GM23248 (cell line): Measurements from ENCODE around the gene HSP90B1. TPM values are rescaled to one million over a fixed set of nuclear protein-coding genes. Genes with fewer than 3 reads are reported as not detected.

ENCODE experiments used
- DNase-seq: peaks from one replicate; pipeline ENCODE4 v3.0.0-alpha.2; 2015
- H2AFZ ChIP-seq: fragments of 200-600 bp; sonication (generic); 2 replicates; pipeline ENCODE4 v1.6.1; 2016; ENCODE audit warnings: antibody characterized with exemption
- H3F3A ChIP-seq: fragments of 200-600 bp; sonication (generic); 2 replicates; pipeline ENCODE4 v1.6.1; 2016; ENCODE audit warnings: mild to moderate bottlenecking, antibody characterized with exemption, mixed run types; ENCODE audit not compliant: insufficient read depth
- H3K27ac ChIP-seq: fragments of 200-600 bp; sonication (generic); 2 replicates; pipeline ENCODE4 v1.5.1; 2016; ENCODE audit warnings: mild to moderate bottlenecking
- H3K27me3 ChIP-seq: fragments of 200-600 bp; sonication (generic); replicated peaks from 2 replicates; pipeline ENCODE4 v1.6.1; 2016; ENCODE audit warnings: mild to moderate bottlenecking; ENCODE audit not compliant: insufficient read depth
- H3K36me3 ChIP-seq: fragments of 200-600 bp; sonication (generic); 2 replicates; pipeline ENCODE4 v1.6.1; 2016; ENCODE audit warnings: low read depth, mild to moderate bottlenecking
- H3K4me1 ChIP-seq: fragments of 200-600 bp; sonication (generic); 2 replicates; pipeline ENCODE4 v1.6.1; 2016; ENCODE audit warnings: mild to moderate bottlenecking; ENCODE audit not compliant: insufficient read depth
- H3K4me2 ChIP-seq: fragments of 200-600 bp; sonication (generic); one replicate; pipeline ENCODE4 v1.6.1; 2016; ENCODE audit warnings: mild to moderate bottlenecking; ENCODE audit not compliant: unreplicated experiment
- H3K4me3 ChIP-seq: fragments of 200-600 bp; sonication (generic); 2 replicates; pipeline ENCODE4 v1.5.1; 2016; ENCODE audit warnings: mild to moderate bottlenecking
- H3K79me2 ChIP-seq: fragments of 200-600 bp; sonication (generic); 2 replicates; pipeline ENCODE4 v1.6.1; 2016; ENCODE audit warnings: mild to moderate bottlenecking; ENCODE audit not compliant: insufficient read depth
- H3K9ac ChIP-seq: fragments of 200-600 bp; sonication (generic); 2 replicates; pipeline ENCODE4 v1.6.1; 2016; ENCODE audit warnings: mild to moderate bottlenecking
- H3K9me2 ChIP-seq: fragments of 200-600 bp; sonication (generic); 2 replicates; pipeline ENCODE4 v1.6.1; 2016; ENCODE audit warnings: mixed run types, mild to moderate bottlenecking, moderate library complexity; ENCODE audit not compliant: insufficient read depth
- H3K9me3 ChIP-seq: fragments of 200-600 bp; sonication (generic); one replicate; pipeline ENCODE4 v1.6.1; 2017; ENCODE audit warnings: low read depth
- H4K20me1 ChIP-seq: fragments of 200-600 bp; sonication (generic); 2 replicates; pipeline ENCODE4 v1.6.0; 2016; ENCODE audit not compliant: insufficient read depth
- EZH2 ChIP-seq: fragments of 200-600 bp; sonication (generic); IDR thresholded peaks from 2 replicates; pipeline ENCODE4 v1.6.1; 2018; ENCODE audit warnings: antibody characterized with exemption, mild to moderate bottlenecking; ENCODE audit not compliant: insufficient read depth, poor library complexity, severe bottlenecking
- EZH2phosphoT487 ChIP-seq: fragments of 200-600 bp; sonication (generic); IDR thresholded peaks from 2 replicates; pipeline ENCODE4 v1.6.1; 2018; ENCODE audit warnings: antibody characterized with exemption, moderate library complexity, mild to moderate bottlenecking, low read depth; ENCODE audit not compliant: insufficient read depth
- WGBS, 2 experiments: methylation state at CpG; one replicate each; pipeline ENCODE4 v1.1.6; 2015 to 2017; ENCODE audit warnings: low lambda C conversion rate in 2 of 2, low coverage in 1 of 2; ENCODE audit errors: missing lambda C conversion rate in 2 of 2; 5-methylcytosine and 5-hydroxymethylcytosine counted together
- in situ Hi-C: fragments of 300-500 bp; cut with MboI; formaldehyde crosslinking; loops from 2 replicates; pipeline ENCODE4 v1.15.0; 2020
- polyA plus RNA-seq: library from polyadenylated mRNA; unstranded; fragments of >200 nt; fragmentation: Nextera tagmentation; extraction: Ambion mirVana; gene quantifications from 2 replicates; pipeline ENCODE4 v1.2.1, GENCODE V29; 2016
- total RNA-seq: library from RNA; depleted of rRNA; stranded (reverse); fragments of >200 nt; shearing (Covaris generic); gene quantifications from 2 replicates; pipeline ENCODE4 v1.2.3, GENCODE V29; 2014

The HSP90B1 gene
- total and polyA plus RNA-seq, 2 experiments from 2014 or later, result 555 to 969 TPM

DNA sequence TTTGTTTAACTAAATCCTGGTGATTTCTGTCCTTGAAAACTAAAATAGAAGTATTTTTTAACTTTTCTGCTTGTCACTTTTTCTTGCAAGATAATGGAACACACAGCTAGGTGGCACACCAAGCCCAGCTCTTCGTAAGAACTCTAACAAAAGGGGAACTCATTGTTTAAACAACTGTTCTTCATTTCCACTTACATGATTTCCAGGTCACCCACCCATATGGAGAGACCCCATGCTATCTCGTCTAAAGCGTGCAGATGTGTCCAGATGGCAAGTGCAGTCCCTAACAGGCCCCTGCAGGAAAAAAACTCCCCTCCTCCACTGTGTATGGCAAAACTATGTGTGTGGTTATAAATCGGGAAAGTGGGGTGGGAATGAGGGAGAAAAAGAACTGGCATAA, 45.9 kb upstream of the HSP90B1 start:
- 29 to 31% methylated on average over 4 of the region's 4 CpGs for WGBS, 2 experiments
- no peaks in the 10 kb centered on the region for H3K36me3 ChIP-seq
- DNase-seq, result peak; percentile 66
- no peak for TF ChIP-seq EZH2phosphoT487
- no peak for TF ChIP-seq EZH2
- H3K9me2 ChIP-seq, result no peaks in the 10 kb centered on the region
- H3K9me3 ChIP-seq, result no peaks in the 10 kb centered on the region
- in situ Hi-C loops, result no loop called here
- H2AFZ ChIP-seq, result 0 out of 2 replicates have a peak overlapping the region, but pooled peaks have one; percentile 41
- H4K20me1 ChIP-seq, result no peaks in the 10 kb centered on the region
- no peak overlapping the region for H3K9ac ChIP-seq
- H3K27ac ChIP-seq, result no peak overlapping the region
- no peaks in the 10 kb centered on the region for H3F3A ChIP-seq
- no peaks in the 10 kb centered on the region for H3K4me1 ChIP-seq
- H3K4me2 ChIP-seq, result no peak overlapping the region
- H3K4me3 ChIP-seq, result no peak overlapping the region
- no peaks in the 10 kb centered on the region for H3K27me3 ChIP-seq
- H3K79me2 ChIP-seq, result no peaks in the 10 kb centered on the region

GRCh38 chr12:103886195-103886797, 43.9 kb upstream of the HSP90B1 start:
- H3K4me2 ChIP-seq, result no peak overlapping the region
- TF ChIP-seq EZH2 (no peak), EZH2phosphoT487 (no peak)
- no peaks in the 10 kb centered on the region for H4K20me1 ChIP-seq
- WGBS, 2 experiments, result 27 to 37% methylated on average over 4 of the region's 4 CpGs
- no peak overlapping the region for H2AFZ ChIP-seq
- no peaks in the 10 kb centered on the region for H3K79me2 ChIP-seq
- H3K4me1 ChIP-seq, result no peaks in the 10 kb centered on the region
- no peak overlapping the region for H3K4me3 ChIP-seq
- H3K9me2 ChIP-seq, result no peaks in the 10 kb centered on the region
- no peaks in the 10 kb centered on the region for H3K9me3 ChIP-seq
- DNase-seq, result no peak
- no peak overlapping the region for H3K9ac ChIP-seq
- no peaks in the 10 kb centered on the region for H3F3A ChIP-seq
- H3K36me3 ChIP-seq, result no peaks in the 10 kb centered on the region
- no peaks in the 10 kb centered on the region for H3K27me3 ChIP-seq
- H3K27ac ChIP-seq, result no peak overlapping the region
- in situ Hi-C loops, result no loop called here

DNA sequence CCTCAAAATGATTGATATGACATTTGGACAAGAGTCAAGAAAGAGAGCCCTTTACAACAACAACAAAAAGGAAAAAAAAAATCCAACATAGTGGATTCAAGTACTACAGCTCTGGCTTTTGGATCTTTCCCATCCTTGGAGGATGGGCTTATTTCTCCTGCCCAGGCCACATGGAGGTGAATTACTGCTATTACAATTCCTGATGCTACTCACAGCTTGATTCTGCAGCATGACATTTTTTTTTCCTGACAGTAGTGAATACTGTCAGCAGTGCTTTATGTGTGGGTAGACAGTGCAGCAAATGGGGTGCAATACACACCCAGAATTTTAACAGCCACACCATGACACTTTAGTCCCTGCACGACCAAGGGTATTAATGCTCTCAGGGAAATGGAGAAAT, 42.5 kb upstream of the HSP90B1 start:
- Histone ChIP-seq H3K9ac (no peak overlapping the region), H2AFZ (no peak overlapping the region), H3K27ac (no peak overlapping the region), H3K9me3 (no peaks in the 10 kb centered on the region), H3K36me3 (no peaks in the 10 kb centered on the region), H4K20me1 (no peaks in the 10 kb centered on the region), H3K27me3 (no peaks in the 10 kb centered on the region), H3F3A (no peaks in the 10 kb centered on the region), H3K9me2 (no peaks in the 10 kb centered on the region), H3K4me2 (no peak overlapping the region), H3K79me2 (no peaks in the 10 kb centered on the region), H3K4me3 (no peak overlapping the region), H3K4me1 (no peaks in the 10 kb centered on the region)
- no peak for TF ChIP-seq EZH2phosphoT487
- 40 to 64% methylated on average over 1 of the region's 1 CpG for WGBS, 2 experiments
- in situ Hi-C loops, result no loop called here
- no peak for DNase-seq

DNA sequence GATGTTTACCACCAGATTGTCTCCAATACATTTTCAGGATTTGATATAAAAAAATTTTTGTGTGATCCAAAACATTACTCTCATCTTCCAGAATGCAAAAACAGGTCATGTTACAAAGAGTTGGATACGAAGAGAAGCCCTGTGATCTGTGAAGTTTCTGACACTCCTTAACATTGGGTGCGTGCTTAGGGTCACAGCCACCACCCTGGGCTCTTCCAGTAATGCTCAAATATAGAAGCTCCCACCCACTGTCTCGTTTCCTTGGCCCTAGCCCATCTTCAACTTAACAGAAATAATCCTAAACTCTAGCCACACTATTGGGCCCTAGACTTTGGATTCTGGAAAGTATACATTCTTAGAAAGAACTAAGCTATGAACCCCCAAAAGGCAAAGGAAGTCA, 32.9 kb upstream of the HSP90B1 start:
- Histone ChIP-seq H3K36me3 (no peaks in the 10 kb centered on the region), H3K9me3 (no peaks in the 10 kb centered on the region), H3K4me3 (no peak overlapping the region), H3F3A (no peaks in the 10 kb centered on the region), H3K27ac (no peak overlapping the region), H3K9me2 (no peaks in the 10 kb centered on the region), H3K4me2 (no peak overlapping the region), H3K27me3 (no peaks in the 10 kb centered on the region), H4K20me1 (no peaks in the 10 kb centered on the region), H3K4me1 (no peaks in the 10 kb centered on the region), H2AFZ (no peak overlapping the region), H3K79me2 (no peaks in the 10 kb centered on the region), H3K9ac (no peak overlapping the region)
- 35 to 44% methylated on average over 3 of the region's 3 CpGs for WGBS, 2 experiments
- no peak for DNase-seq
- TF ChIP-seq EZH2phosphoT487 (no peak), EZH2 (no peak)
- in situ Hi-C loops, result no loop called here
